ENCODE data around the gene OTUD3. TPM values are rescaled to one million over a fixed set of nuclear protein-coding genes. Genes with fewer than 3 reads are reported as not detected.
"Not testable (repeated sequence)": the region's sequence is repeated elsewhere in the genome, so short reads cannot be mapped to it uniquely, and the experiment has no call there.

Gene OTUD3
- total RNA-seq, 6 experiments from 2014 or later, result 5.4 to 8.3 (median 7.5) TPM

DNA sequence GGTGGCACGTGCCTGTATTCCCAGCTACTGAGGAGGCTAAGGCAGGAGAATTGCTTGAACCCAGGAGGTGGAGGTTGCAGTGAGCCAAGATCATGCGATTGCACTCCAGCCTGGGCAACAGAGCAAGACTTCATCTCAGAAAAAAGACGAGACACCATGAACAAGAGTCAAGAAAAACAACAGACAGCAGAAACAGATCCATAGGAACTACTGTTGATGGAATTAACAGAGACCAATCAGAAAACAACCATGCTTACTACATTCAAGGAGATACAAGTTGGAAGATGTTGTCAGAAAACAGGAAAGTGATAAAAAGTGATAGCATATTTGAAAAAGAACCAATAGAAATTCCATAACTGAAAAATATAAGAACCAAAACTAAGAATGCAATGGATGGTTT is 19.3 kb upstream of the OTUD3 start:
- no peak for DNase-seq
- peaks cover 6% of the 10 kb centered on the region for H3K36me3 Mint-ChIP-seq (ENCODE audit: low read depth)
- H3K4me3 Mint-ChIP-seq, result peak overlapping the region; percentile 19; the same call in 1 of the 2 replicates
- H3K4me1 Mint-ChIP-seq (ENCODE audit: low read depth), result peaks cover 73% of the 10 kb centered on the region
- H3K27ac Mint-ChIP-seq, result no peak overlapping the region
- TF ChIP-seq, protein P1, sequence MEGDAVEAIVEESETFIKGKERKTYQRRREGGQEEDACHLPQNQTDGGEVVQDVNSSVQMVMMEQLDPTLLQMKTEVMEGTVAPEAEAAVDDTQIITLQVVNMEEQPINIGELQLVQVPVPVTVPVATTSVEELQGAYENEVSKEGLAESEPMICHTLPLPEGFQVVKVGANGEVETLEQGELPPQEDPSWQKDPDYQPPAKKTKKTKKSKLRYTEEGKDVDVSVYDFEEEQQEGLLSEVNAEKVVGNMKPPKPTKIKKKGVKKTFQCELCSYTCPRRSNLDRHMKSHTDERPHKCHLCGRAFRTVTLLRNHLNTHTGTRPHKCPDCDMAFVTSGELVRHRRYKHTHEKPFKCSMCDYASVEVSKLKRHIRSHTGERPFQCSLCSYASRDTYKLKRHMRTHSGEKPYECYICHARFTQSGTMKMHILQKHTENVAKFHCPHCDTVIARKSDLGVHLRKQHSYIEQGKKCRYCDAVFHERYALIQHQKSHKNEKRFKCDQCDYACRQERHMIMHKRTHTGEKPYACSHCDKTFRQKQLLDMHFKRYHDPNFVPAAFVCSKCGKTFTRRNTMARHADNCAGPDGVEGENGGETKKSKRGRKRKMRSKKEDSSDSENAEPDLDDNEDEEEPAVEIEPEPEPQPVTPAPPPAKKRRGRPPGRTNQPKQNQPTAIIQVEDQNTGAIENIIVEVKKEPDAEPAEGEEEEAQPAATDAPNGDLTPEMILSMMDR (IDR thresholded peaks at IDR 0.05), result no peak
- peaks cover 8% of the 10 kb centered on the region for H3K9me3 Mint-ChIP-seq
- peaks cover 2% of the 10 kb centered on the region; the same call in 1 of the 2 replicates for H3K27me3 Mint-ChIP-seq (ENCODE audit: insufficient read depth)

- TF ChIP-seq, protein P1 (IDR thresholded peaks at IDR 0.05), result no peak
- DNase-seq, result no peak
These were observed 17.5 kb upstream of the OTUD3 start for GRCh38 chr1:19864570-19865160.

DNA sequence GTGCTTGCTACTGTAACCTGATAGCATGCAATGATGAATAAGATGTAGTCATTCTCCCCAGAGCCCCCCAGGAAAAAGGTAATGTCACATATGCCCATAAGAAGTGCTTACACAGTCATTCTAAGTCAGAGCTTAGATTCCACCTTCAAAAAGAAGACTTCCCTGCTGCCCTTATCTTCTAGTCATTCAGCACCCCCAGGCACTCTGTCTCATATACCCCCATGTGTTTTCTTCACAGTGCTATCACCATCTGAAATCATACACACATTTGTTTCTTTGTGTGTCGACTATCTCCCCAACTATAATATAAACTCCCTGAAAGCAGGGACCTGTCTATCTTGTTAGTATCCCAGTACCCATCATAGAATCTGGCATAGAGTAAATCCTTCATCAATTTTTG is 16.2 kb upstream of the OTUD3 start:
- TF ChIP-seq, protein P1 (IDR thresholded peaks at IDR 0.05), result no peak
- Mint-ChIP-seq H3K4me3 (no peak overlapping the region), H3K4me1 (ENCODE audit: low read depth) (peaks cover 73% of the 10 kb centered on the region)

More at GRCh38 chr1:19864570-19865160, 17.5 kb upstream of the OTUD3 start:
- H3K27me3 Mint-ChIP-seq (ENCODE audit: insufficient read depth), result no peaks in the 10 kb centered on the region; the same call in 1 of the 2 replicates
- H3K4me1 Mint-ChIP-seq (ENCODE audit: low read depth), result peaks cover 79% of the 10 kb centered on the region
- no peak overlapping the region for H3K4me3 Mint-ChIP-seq
- H3K27ac Mint-ChIP-seq, result no peak overlapping the region
- peaks cover 6% of the 10 kb centered on the region for H3K36me3 Mint-ChIP-seq (ENCODE audit: low read depth)
- H3K9me3 Mint-ChIP-seq, result peaks cover 8% of the 10 kb centered on the region

GRCh38 chr1:19866758-19867157 is 15.4 kb upstream of the OTUD3 start:
- H3K4me1 Mint-ChIP-seq (ENCODE audit: low read depth), result peaks cover 68% of the 10 kb centered on the region
- H3K27me3 Mint-ChIP-seq (ENCODE audit: insufficient read depth), result no peaks in the 10 kb centered on the region; the same call in 1 of the 2 replicates
- no peak overlapping the region for H3K4me3 Mint-ChIP-seq
- peaks cover 6% of the 10 kb centered on the region for H3K36me3 Mint-ChIP-seq (ENCODE audit: low read depth)
- peak overlapping the region; percentile 16; the same call in 1 of the 2 replicates for H3K27ac Mint-ChIP-seq
- DNase-seq, result peak; percentile 73
- TF ChIP-seq, protein P1 (IDR thresholded peaks at IDR 0.05), result no peak
- H3K9me3 Mint-ChIP-seq, result peaks cover 8% of the 10 kb centered on the region

More for the DNA sequence above, 16.2 kb upstream of the OTUD3 start:
- Mint-ChIP-seq H3K27ac (no peak overlapping the region), H3K27me3 (ENCODE audit: insufficient read depth) (no peaks in the 10 kb centered on the region; the same call in 1 of the 2 replicates), H3K36me3 (ENCODE audit: low read depth) (peaks cover 6% of the 10 kb centered on the region), H3K9me3 (peaks cover 8% of the 10 kb centered on the region)
- no peak for DNase-seq

DNA sequence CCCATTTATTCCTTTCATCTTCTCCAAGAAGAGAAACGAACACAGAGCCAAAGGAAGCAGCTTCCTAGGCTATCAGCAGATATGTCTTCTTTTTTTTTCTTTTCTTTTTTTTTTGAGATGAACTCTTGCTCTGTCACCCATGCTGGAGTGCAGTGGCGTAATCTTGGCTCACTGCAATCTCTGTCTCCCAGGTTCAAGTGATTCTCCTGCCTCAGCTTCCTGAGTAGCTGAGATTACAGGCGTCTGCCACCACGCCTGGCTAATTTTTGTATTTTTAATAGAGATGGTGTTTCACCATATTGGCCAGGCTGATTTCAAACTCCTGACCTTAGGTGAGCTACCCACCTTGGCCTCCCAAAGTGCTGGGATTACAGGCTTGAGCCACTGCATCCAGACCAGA is 13.6 kb upstream of the OTUD3 start:
- not testable (repeated sequence) for H3K36me3 Mint-ChIP-seq (ENCODE audit: low read depth); H3K27ac Mint-ChIP-seq; DNase-seq

DNA sequence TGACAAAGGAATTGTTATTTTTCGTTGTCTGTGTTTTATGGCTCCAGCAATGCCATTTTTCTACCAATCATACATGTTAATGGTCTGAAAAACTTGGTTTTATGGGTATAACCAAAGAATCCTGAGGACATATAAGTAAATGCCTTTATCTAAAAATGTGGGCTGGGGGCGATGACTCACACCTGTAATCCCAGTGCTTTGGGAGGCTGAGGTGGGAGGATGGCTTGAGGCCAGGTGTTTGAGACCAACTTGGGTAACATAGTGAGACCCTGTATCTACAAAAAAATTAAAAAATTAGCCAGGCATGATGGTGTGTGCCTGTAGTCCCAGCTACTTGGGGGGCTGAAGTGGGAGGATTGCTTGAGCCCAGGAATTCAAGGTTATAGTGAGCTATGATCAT is 12.7 kb upstream of the OTUD3 start:
- H3K9me3 Mint-ChIP-seq; DNase-seq; H3K27me3 Mint-ChIP-seq (ENCODE audit: insufficient read depth); H3K36me3 Mint-ChIP-seq (ENCODE audit: low read depth): not testable (repeated sequence)
- peak overlapping the region; percentile 71 for H3K27ac Mint-ChIP-seq
- H3K4me1 Mint-ChIP-seq (ENCODE audit: low read depth), result peaks cover 44% of the 10 kb centered on the region
- H3K4me3 Mint-ChIP-seq, result peak overlapping the region; percentile 4

More for the DNA sequence above, 13.6 kb upstream of the OTUD3 start:
- H3K27me3 Mint-ChIP-seq (ENCODE audit: insufficient read depth); H3K9me3 Mint-ChIP-seq; H3K4me3 Mint-ChIP-seq: not testable (repeated sequence)
- H3K4me1 Mint-ChIP-seq (ENCODE audit: low read depth), result peaks cover 52% of the 10 kb centered on the region
